GM06990 (cell line): ENCODE data around the gene FAM200B.

ENCODE experiments used
- DNase-seq: peaks from one replicate; pipeline ENCODE4 v3.0.0-alpha.2; 2011; ENCODE audit not compliant: insufficient read length; ENCODE audit errors: extremely low read depth
- H3K27me3 ChIP-seq: replicated peaks from 2 replicates; pipeline ENCODE4 v1.6.0; 2011; ENCODE audit warnings: low read length; ENCODE audit not compliant: control insufficient read depth, insufficient read depth
- H3K36me3 ChIP-seq: 2 replicates; pipeline ENCODE4 v1.5.1; 2011; ENCODE audit warnings: low read length; ENCODE audit not compliant: control insufficient read depth, insufficient read depth
- H3K4me3 ChIP-seq: replicated peaks from 2 replicates; pipeline ENCODE4 v1.5.1; 2011; ENCODE audit warnings: low read depth, mild to moderate bottlenecking, control low read depth, low read length
- CTCF ChIP-seq: IDR thresholded peaks from 2 replicates; pipeline ENCODE4 v1.5.1; 2011; ENCODE audit warnings: low read length, control low read depth, mild to moderate bottlenecking, inconsistent platforms; ENCODE audit not compliant: insufficient read depth, poor library complexity, severe bottlenecking

FAM200B gene

GRCh38 chr4:15737255-15737654, 55.6 kb downstream of the FAM200B start:
- Histone ChIP-seq H3K36me3 (no peaks in the 10 kb centered on the region), H3K27me3 (no peaks in the 10 kb centered on the region; the same call in 1 of the 2 replicates), H3K4me3 (no peak overlapping the region)
- peak; percentile 28 for TF ChIP-seq CTCF
- no peak for DNase-seq

GRCh38 chr4:15738877-15739276, 57.2 kb downstream of the FAM200B start:
- no peaks in the 10 kb centered on the region for H3K36me3 ChIP-seq
- no peak for TF ChIP-seq CTCF
- no peak overlapping the region for H3K4me3 ChIP-seq
- no peaks in the 10 kb centered on the region; the same call in 1 of the 2 replicates for H3K27me3 ChIP-seq
- DNase-seq = no peak
